ENCODE results near the gene EHD1. TPM values are rescaled to one million over a fixed set of nuclear protein-coding genes. Genes with fewer than 3 reads are reported as not detected.
A peak's percentile ranks its signal among the peaks of the same experiment; 100 is the strongest.

EHD1 gene
- total RNA-seq, 1 experiment from 2014 or later = 340 TPM

DNA sequence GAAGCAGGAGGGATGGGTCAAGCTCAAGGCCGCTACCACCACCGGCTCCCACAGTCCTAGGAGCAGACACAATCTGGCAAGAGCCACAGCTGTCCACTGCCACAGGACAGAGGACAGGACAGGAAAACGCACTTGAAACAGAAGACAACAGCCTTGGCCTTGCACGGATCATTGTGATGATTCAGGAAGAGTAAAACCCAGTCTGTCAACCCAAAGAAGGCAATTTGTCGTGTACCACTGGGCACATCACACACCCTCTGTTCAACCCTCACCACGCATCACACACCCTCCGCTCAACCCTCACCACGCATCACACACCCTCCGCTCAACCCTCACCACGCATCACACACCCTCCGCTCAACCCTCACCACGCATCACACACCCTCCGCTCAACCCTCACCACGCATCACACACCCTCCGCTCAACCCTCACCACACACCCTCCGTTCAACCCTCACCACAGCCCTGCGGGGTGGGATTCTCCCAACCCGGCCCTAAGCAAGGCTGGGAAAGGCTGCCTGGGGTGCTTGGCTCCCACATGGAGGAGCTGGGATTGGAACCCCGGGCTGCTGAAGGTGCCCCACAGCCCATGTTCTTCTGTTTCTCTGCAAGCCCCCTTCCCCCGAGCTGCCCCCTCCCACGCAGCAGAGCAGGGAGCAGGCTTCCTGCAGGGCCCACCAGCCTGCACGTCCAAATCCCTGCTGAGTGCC is 22.7 kb downstream of the EHD1 start:
- Histone ChIP-seq H3K4me2 (ENCODE audit: low read length) (peak overlapping the region; percentile 47), H3K9me3 (ENCODE audit: low read length) (no peaks in the 10 kb centered on the region), H3K27ac (ENCODE audit: low read length) (peak overlapping the region; percentile 96), H3K27me3 (ENCODE audit: low read length) (no peaks in the 10 kb centered on the region), H3F3A (ENCODE audit: low read length, unreplicated experiment) (peaks cover 4% of the 10 kb centered on the region), H3K9me2 (replicated peaks; ENCODE audit: low read length) (no peaks in the 10 kb centered on the region), H3K4me1 (ENCODE audit: insufficient read depth, low read length) (peaks cover 56% of the 10 kb centered on the region), H3K36me3 (ENCODE audit: low read depth, low read length) (peaks cover 56% of the 10 kb centered on the region), H3K4me3 (ENCODE audit: low read length) (no peak overlapping the region), H2AFZ (ENCODE audit: low read length) (no peak overlapping the region), H4K20me1 (ENCODE audit: low read length) (no peaks in the 10 kb centered on the region), H3K9ac (ENCODE audit: low read length) (peak overlapping the region; percentile 73), H3K79me2 (ENCODE audit: low read length) (peaks cover 62% of the 10 kb centered on the region)
- POLR2A ChIA-PET (ENCODE audit: unreplicated experiment) = interaction anchor here (1.3 kb wide), 1 partner anchor 13 kb away, joined by 23 read pairs; no protein-coding TSS in a partner anchor
- CTCF ChIA-PET = interaction anchor here (1.4 kb wide), 1 partner anchor 13 kb away, joined by 7 read pairs; no protein-coding TSS in a partner anchor
- DNase-seq = no peak
- no peak for TF ChIP-seq EZH2phosphoT487 (IDR thresholded peaks at IDR 0.05; ENCODE audit: borderline replicate concordance, low read length)
- no peak for TF ChIP-seq EZH2 (IDR thresholded peaks at IDR 0.05; ENCODE audit: low read length, unreplicated experiment)
- TF ChIP-seq, protein P1, sequence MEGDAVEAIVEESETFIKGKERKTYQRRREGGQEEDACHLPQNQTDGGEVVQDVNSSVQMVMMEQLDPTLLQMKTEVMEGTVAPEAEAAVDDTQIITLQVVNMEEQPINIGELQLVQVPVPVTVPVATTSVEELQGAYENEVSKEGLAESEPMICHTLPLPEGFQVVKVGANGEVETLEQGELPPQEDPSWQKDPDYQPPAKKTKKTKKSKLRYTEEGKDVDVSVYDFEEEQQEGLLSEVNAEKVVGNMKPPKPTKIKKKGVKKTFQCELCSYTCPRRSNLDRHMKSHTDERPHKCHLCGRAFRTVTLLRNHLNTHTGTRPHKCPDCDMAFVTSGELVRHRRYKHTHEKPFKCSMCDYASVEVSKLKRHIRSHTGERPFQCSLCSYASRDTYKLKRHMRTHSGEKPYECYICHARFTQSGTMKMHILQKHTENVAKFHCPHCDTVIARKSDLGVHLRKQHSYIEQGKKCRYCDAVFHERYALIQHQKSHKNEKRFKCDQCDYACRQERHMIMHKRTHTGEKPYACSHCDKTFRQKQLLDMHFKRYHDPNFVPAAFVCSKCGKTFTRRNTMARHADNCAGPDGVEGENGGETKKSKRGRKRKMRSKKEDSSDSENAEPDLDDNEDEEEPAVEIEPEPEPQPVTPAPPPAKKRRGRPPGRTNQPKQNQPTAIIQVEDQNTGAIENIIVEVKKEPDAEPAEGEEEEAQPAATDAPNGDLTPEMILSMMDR (conservative IDR thresholded peaks at IDR 0.05; ENCODE audit: low read depth, low read length) = no peak
- no peak for ATAC-seq
- BruUV-seq (replicated peaks) = TSS peak; percentile 85
- intact Hi-C loops (cut with micrococcal nuclease) = loop anchor here (1.0 to 2.0 kb wide), 2 partner anchors 14 to 23 kb away; partner anchors contain the start of gene EHD1

DNA sequence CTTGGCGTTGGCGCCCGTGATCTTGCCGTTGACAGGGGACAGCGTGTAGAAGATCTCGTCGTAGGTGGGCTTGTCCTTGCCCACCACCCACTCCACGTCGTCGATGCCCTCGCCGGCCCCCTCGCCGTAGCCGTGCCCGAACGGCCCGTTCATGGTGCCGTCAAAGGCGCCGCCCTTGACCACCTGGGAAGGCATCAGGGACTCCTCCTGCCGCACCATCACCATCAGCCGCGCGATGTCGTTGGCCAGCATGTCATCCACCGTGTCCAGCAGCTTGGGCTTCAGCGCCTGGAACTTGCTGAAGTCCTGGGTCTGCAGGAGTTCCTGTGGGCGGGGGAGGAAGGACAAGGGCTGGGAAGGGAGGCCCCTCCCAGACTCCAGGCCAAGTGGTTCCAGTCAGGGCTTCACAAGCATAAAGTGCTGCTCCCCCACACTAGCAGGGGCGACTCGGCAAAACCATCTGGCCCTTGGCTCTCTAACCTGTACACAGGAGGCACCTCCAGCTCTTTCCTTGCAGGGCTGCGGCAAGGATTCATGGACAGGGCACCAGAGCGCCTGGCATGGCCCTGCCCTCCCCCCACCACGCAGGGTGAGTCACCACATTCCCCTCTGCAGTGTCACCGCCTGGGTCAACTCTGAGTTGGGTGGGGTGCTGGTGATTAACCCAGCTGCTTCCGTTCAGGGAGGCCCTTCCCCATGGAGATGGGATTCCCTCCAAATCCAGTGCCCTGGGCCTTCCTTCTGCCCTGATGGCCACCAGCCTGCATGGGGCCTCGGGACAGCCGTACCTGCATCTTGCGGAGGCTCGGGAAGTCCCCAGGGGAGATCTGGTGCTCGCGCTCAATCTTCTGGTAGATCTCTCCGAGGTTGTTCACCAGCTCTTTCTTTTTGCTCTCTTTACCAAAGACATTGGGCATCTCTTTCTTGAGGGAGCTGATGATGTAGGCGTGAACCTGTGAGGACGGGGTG is 23.6 kb downstream of the EHD1 start:
- H3K79me2 ChIP-seq (ENCODE audit: low read length) = peaks cover 54% of the 10 kb centered on the region
- BruUV-seq (replicated peaks) = TSS peak; percentile 54
- H4K20me1 ChIP-seq (ENCODE audit: low read length) = no peaks in the 10 kb centered on the region
- H3K4me2 ChIP-seq (ENCODE audit: low read length) = peak overlapping the region; percentile 75
- POLR2A ChIA-PET (ENCODE audit: unreplicated experiment) = interaction anchor here (0.6 to 1.3 kb wide), 3 partner anchors 14 to 24 kb away, joined by 3 to 23 read pairs (median 7); partner anchors contain the start of gene EHD1
- H2AFZ ChIP-seq (ENCODE audit: low read length) = no peak overlapping the region
- H3K4me3 ChIP-seq (ENCODE audit: low read length) = peak overlapping the region; percentile 36
- DNase-seq (peak; percentile 100), ATAC-seq (peak; percentile 79)
- no peaks in the 10 kb centered on the region for H3K9me2 ChIP-seq (replicated peaks; ENCODE audit: low read length)
- H3K36me3 ChIP-seq (ENCODE audit: low read depth, low read length) = peaks cover 52% of the 10 kb centered on the region
- H3K9me3 ChIP-seq (ENCODE audit: low read length) = no peaks in the 10 kb centered on the region
- intact Hi-C loops (cut with micrococcal nuclease) = loop anchor here (1.0 to 2.0 kb wide), 2 partner anchors 14 to 24 kb away; partner anchors contain the start of gene EHD1
- CTCF ChIA-PET = interaction anchor here (0.6 to 1.0 kb wide), 2 partner anchors 11 to 14 kb away, joined by 3 to 6 read pairs; no protein-coding TSS in a partner anchor
- TF ChIP-seq, protein P1 (conservative IDR thresholded peaks at IDR 0.05; ENCODE audit: low read depth, low read length) = no peak
- no peak for TF ChIP-seq EZH2phosphoT487 (IDR thresholded peaks at IDR 0.05; ENCODE audit: borderline replicate concordance, low read length)
- no peak for TF ChIP-seq EZH2 (IDR thresholded peaks at IDR 0.05; ENCODE audit: low read length, unreplicated experiment)
- H3K27ac ChIP-seq (ENCODE audit: low read length) = peak overlapping the region; percentile 96
- H3K4me1 ChIP-seq (ENCODE audit: insufficient read depth, low read length) = peaks cover 56% of the 10 kb centered on the region
- H3K27me3 ChIP-seq (ENCODE audit: low read length) = no peaks in the 10 kb centered on the region
- peaks cover 4% of the 10 kb centered on the region for H3F3A ChIP-seq (ENCODE audit: low read length, unreplicated experiment)
- peak overlapping the region; percentile 73 for H3K9ac ChIP-seq (ENCODE audit: low read length)
